ENCODE data around the gene ADAMTS18.

Gene ADAMTS18

DNA sequence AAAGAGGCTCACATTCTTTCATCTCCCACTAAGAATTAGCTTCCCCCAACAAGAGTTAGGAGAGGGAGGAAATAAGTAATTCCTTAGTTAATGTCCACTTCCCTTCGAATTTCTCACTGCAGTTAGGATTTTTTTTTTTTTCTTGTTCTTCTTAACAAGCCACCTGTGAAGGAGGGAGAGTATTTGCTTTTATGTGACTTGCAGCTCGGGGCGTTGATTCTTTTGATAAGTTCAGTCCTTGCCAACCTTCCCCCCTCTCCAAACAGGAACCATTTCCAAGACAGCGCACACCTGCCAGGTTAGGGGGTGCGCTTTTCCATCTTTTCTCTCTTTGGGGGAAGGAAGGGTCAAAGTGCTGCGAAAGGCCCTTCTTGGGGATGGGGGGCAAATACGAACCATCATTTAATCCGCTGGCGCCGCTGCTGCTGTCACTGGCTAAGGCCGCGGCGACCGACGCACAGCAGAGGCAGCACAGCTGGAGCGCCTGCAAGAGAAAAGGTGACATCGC lies 758 bp downstream of the ADAMTS18 start (continued):
- TF ChIP-seq, protein P1, sequence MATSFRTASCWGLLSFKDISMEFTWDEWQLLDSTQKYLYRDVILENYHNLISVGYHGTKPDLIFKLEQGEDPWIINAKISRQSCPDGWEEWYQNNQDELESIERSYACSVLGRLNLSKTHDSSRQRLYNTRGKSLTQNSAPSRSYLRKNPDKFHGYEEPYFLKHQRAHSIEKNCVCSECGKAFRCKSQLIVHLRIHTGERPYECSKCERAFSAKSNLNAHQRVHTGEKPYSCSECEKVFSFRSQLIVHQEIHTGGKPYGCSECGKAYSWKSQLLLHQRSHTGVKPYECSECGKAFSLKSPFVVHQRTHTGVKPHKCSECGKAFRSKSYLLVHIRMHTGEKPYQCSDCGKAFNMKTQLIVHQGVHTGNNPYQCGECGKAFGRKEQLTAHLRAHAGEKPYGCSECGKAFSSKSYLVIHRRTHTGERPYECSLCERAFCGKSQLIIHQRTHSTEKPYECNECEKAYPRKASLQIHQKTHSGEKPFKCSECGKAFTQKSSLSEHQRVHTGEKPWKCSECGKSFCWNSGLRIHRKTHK (tag by site-specific recombination; IDR thresholded peaks at IDR 0.05): no peak
- TF ChIP-seq OSR2 (tag by site-specific recombination; IDR thresholded peaks at IDR 0.05) (no peak), ZNF398 (tag by site-specific recombination; IDR thresholded peaks at IDR 0.05) (no peak), HOXC10 (CRISPR knock-in tag; IDR thresholded peaks at IDR 0.05) (no peak), ZNF660 (tag by site-specific recombination; IDR thresholded peaks at IDR 0.05) (no peak), ZNF23 (tag by site-specific recombination; IDR thresholded peaks at IDR 0.05; ENCODE audit: borderline replicate concordance) (no peak), ZNF664 (tag by site-specific recombination; IDR thresholded peaks at IDR 0.05) (peak; percentile 75), ZNF239 (tag by site-specific recombination; IDR thresholded peaks at IDR 0.05) (no peak), CTCF (tag by site-specific recombination; IDR thresholded peaks at IDR 0.05) (peak; percentile 24)

- POLR2A ChIA-PET: no interaction called here
- no peak for TF ChIP-seq ZBTB26 (tag by site-specific recombination; optimal IDR thresholded peaks at IDR 0.05)
- TF ChIP-seq ZNF600 (tag by site-specific recombination; IDR thresholded peaks at IDR 0.05): no peak
- TF ChIP-seq ZNF302 (tag by site-specific recombination; IDR thresholded peaks at IDR 0.05; ENCODE audit: low read depth): no peak
- no peak for TF ChIP-seq REPIN1 (tag by site-specific recombination; IDR thresholded peaks at IDR 0.05; ENCODE audit: low read depth)
- TF ChIP-seq, protein P2, sequence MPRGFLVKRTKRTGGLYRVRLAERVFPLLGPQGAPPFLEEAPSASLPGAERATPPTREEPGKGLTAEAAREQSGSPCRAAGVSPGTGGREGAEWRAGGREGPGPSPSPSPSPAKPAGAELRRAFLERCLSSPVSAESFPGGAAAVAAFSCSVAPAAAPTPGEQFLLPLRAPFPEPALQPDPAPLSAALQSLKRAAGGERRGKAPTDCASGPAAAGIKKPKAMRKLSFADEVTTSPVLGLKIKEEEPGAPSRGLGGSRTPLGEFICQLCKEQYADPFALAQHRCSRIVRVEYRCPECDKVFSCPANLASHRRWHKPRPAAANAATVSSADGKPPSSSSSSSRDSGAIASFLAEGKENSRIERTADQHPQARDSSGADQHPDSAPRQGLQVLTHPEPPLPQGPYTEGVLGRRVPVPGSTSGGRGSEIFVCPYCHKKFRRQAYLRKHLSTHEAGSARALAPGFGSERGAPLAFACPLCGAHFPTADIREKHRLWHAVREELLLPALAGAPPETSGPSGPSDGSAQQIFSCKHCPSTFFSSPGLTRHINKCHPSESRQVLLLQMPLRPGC (tag by site-specific recombination; IDR thresholded peaks at IDR 0.05): no peak
- Histone ChIP-seq H3K4me3 (ENCODE audit: low read depth, low read length) (no peak overlapping the region), H3K4me1 (ENCODE audit: control insufficient read depth, insufficient read depth, low read length) (no peaks in the 10 kb centered on the region), H3K9me3 (ENCODE audit: control insufficient read depth, insufficient read depth, low read depth, low read length) (no peaks in the 10 kb centered on the region), H3K36me3 (ENCODE audit: control insufficient read depth in 2 of 2, insufficient read depth in 1 of 2, low read length in 2 of 2) (no peaks in the 10 kb centered on the region), H3K27ac (ENCODE audit: extremely low read depth, low read depth, low read length) (no peak overlapping the region)
- CTCF ChIA-PET: interaction anchor here (0.9 to 1.7 kb wide), 3 partner anchors 151 to 197 kb away, joined by 4 to 6 read pairs (median 5); no protein-coding TSS in a partner anchor
Observed at GRCh38 chr16:77433146-77433545, 1.7 kb downstream of the ADAMTS18 start.

DNA sequence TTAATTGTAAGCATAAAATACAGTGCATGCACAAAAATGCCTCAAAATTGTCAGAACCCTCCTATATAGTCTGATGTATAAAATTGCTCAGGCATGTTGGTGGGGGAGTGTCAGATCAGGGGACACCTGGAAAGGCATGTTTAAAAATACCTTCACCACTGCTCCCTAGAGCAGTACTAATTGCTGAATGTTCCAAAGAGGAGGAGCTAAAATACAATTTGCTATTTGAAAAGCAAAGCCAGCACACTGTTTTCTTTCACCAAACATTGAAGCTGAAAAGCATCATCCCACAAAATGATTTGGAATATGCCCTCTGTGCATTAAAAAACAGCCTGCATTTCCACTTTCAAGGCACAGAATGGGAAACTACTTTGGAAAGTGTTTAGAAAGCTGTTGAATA lies 2.6 kb downstream of the ADAMTS18 start:
- H3K36me3 ChIP-seq (ENCODE audit: control insufficient read depth in 2 of 2, insufficient read depth in 1 of 2, low read length in 2 of 2): no peaks in the 10 kb centered on the region
- no peaks in the 10 kb centered on the region for H3K4me1 ChIP-seq (ENCODE audit: control insufficient read depth, insufficient read depth, low read length)
- POLR2A ChIA-PET: no interaction called here
- no peak overlapping the region for H3K27ac ChIP-seq (ENCODE audit: extremely low read depth, low read depth, low read length)
- CTCF ChIA-PET: interaction anchor here (1.3 kb wide), 1 partner anchor 196 kb away, joined by 3 read pairs; no protein-coding TSS in a partner anchor
- H3K9me3 ChIP-seq (ENCODE audit: control insufficient read depth, insufficient read depth, low read depth, low read length): no peaks in the 10 kb centered on the region
- no peak overlapping the region for H3K4me3 ChIP-seq (ENCODE audit: low read depth, low read length)
- TF ChIP-seq ZNF18 (tag by site-specific recombination; IDR thresholded peaks at IDR 0.05) (no peak), EGR2 (tag by site-specific recombination; IDR thresholded peaks at IDR 0.05; ENCODE audit: low read depth) (no peak), ZBTB7A (tag by site-specific recombination; IDR thresholded peaks at IDR 0.05; ENCODE audit: low read depth) (no peak), ZNF391 (tag by site-specific recombination; IDR thresholded peaks at IDR 0.05; ENCODE audit: borderline replicate concordance, low read depth) (no peak), ZNF155 (tag by site-specific recombination; IDR thresholded peaks at IDR 0.05) (no peak), ZNF398 (tag by site-specific recombination; IDR thresholded peaks at IDR 0.05) (no peak), SETDB1 (IDR thresholded peaks at IDR 0.05; ENCODE audit: insufficient read length, low read length) (no peak), ZNF423 (tag by site-specific recombination; IDR thresholded peaks at IDR 0.05) (no peak)

Data from HEK293 (cell line).